Naive thymus-derived CD4-positive, alpha-beta T cell (primary cell): ENCODE results near the gene LCLAT1. TPM values are rescaled to one million over a fixed set of nuclear protein-coding genes. Genes with fewer than 3 reads are reported as not detected.

Experiments used
- ATAC-seq: fragments of 150-1000 bp; cut with Tn5 transposase; 2 replicates; pipeline ENCODE4 v1.10.0; 2021; ENCODE audit warnings: mild to moderate bottlenecking, moderate library complexity
- CTCF ChIA-PET: fragments of 350-600 bp; sonication (Branson Sonifier 250); formaldehyde crosslinking; loops from one replicate; lab custom pipeline; 2021; ENCODE audit warnings: antibody characterized with exemption; lab: Charles Lee
- POLR2A ChIA-PET: fragments of 350-600 bp; sonication (Branson Sonifier 250); formaldehyde crosslinking; loops from one replicate; lab custom pipeline; 2021; ENCODE audit warnings: antibody characterized with exemption, inconsistent platforms; lab: Charles Lee
- DNase-seq, 9 donors: peaks; one replicate each; pipeline versions ENCODE4 v3.0.0 to v3.0.0-alpha.2; 2020 to 2022; ENCODE audit warnings: mixed read lengths in 1 of 9
- H3K27ac ChIP-seq: one replicate; pipeline ENCODE4 v1.7.0; 2013; ENCODE audit warnings: mild to moderate bottlenecking, low read depth, low read length, moderate library complexity
- H3K27me3 ChIP-seq, 2 donors: one replicate each; pipeline ENCODE4 v1.7.0; 2013; ENCODE audit warnings: low read length in 2 of 2, mild to moderate bottlenecking in 2 of 2, moderate library complexity in 2 of 2; ENCODE audit not compliant: control insufficient read depth in 2 of 2, insufficient read depth in 2 of 2
- H3K36me3 ChIP-seq, 3 experiments: 1 replicate in 2 of 3; 2 replicates in 1 of 3; pipeline ENCODE4 v1.7.0; 2013; ENCODE audit warnings: low read length in 3 of 3, mild to moderate bottlenecking in 3 of 3, moderate library complexity in 1 of 3; ENCODE audit not compliant: insufficient read depth in 3 of 3, control insufficient read depth in 2 of 3
- H3K4me1 ChIP-seq, 2 donors: one replicate each; pipeline ENCODE4 v1.7.0; 2013; ENCODE audit warnings: low read length in 2 of 2, mild to moderate bottlenecking in 2 of 2, moderate library complexity in 1 of 2; ENCODE audit not compliant: control insufficient read depth in 2 of 2, insufficient read depth in 2 of 2
- H3K4me3 ChIP-seq: 2 replicates; pipeline ENCODE4 v1.7.0; 2013; ENCODE audit warnings: mild to moderate bottlenecking, low read length
- H3K9me3 ChIP-seq, 3 experiments: 1 replicate in 2 of 3; 2 replicates in 1 of 3; pipeline ENCODE4 v1.7.0; 2013; ENCODE audit warnings: low read length in 3 of 3; ENCODE audit not compliant: control insufficient read depth in 2 of 3
- H3K27ac Mint-ChIP-seq, 9 donors: one replicate each; pipeline ENCODE4 v1.8.0; 2020 to 2022; ENCODE audit warnings: mixed read lengths in 9 of 9, mild to moderate bottlenecking in 8 of 9, moderate library complexity in 5 of 9, inconsistent platforms in 2 of 9
- H3K27me3 Mint-ChIP-seq, 5 donors: one replicate each; pipeline ENCODE4 v1.8.0; 2021 to 2022; ENCODE audit warnings: mixed read lengths in 5 of 5, mild to moderate bottlenecking in 1 of 5
- H3K36me3 Mint-ChIP-seq, 5 donors: one replicate each; pipeline ENCODE4 v1.8.0; 2020 to 2022; ENCODE audit warnings: mixed read lengths in 5 of 5, mild to moderate bottlenecking in 3 of 5, inconsistent platforms in 1 of 5
- H3K4me1 Mint-ChIP-seq, 7 donors: one replicate each; pipeline ENCODE4 v1.8.0; 2020 to 2022; ENCODE audit warnings: mixed read lengths in 7 of 7, mild to moderate bottlenecking in 3 of 7, inconsistent platforms in 1 of 7
- H3K4me3 Mint-ChIP-seq, 10 donors: one replicate each; pipeline ENCODE4 v1.8.0; 2020 to 2022; ENCODE audit warnings: mild to moderate bottlenecking in 10 of 10, mixed read lengths in 10 of 10, moderate library complexity in 6 of 10, inconsistent platforms in 2 of 10
- H3K9me3 Mint-ChIP-seq, 11 donors: one replicate each; pipeline ENCODE4 v1.8.0; 2020 to 2022; ENCODE audit warnings: mixed read lengths in 11 of 11, mild to moderate bottlenecking in 4 of 11, inconsistent platforms in 1 of 11, moderate library complexity in 1 of 11
- intact Hi-C, 2 donors: fragments of 100-400 bp; cut with micrococcal nuclease; formaldehyde crosslinking; loops; one replicate each; pipeline ENCODE4 v1.15.1; 2023
- polyA plus RNA-seq, 2 donors: library from polyadenylated mRNA; unstranded; fragments of 300-500 nt; fragmentation: Illumina TruSeq; gene quantifications; one replicate each; pipeline ENCODE4 v1.2.3, GENCODE V29; 2021
- total RNA-seq, 6 experiments: library from RNA in 5 of 6; stranded (reverse) in 5 of 6; gene quantifications; 1 replicate in 5 of 6; 2 replicates in 1 of 6; pipeline ENCODE4 v1.2.3 and lab custom pipeline; 2021 to 2026

LCLAT1 gene
- total and polyA plus RNA-seq, 7 experiments from 2014 or later = 16.2 to 37.6 (median 22.2) TPM

DNA sequence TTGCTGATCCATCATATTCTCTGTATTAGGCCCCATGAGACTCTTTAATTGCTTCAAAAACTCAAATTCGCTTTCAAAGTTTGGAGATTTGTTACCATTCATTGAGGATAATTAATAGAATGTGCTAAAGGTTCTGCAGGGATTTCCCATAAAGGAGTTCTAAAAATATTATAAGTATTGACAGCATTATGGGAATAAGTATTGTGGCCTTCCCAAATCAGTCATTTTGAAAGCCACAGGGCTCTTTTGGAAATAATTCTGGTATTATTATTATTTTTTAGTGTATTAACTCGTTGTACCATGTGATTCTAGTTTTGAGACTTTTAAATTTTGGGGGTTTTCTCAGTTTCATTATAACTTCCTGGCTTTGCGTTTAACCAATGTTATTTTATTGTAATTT lies 37.1 kb downstream of the LCLAT1 start:
- peaks cover 22 to 65% (median 40%) of the 10 kb centered on the region in 7 donors for H3K4me1 Mint-ChIP-seq
- H3K36me3 Mint-ChIP-seq = peaks cover 8 to 28% (median 12%) of the 10 kb centered on the region in 5 donors
- ChIA-PET POLR2A (no interaction called here), CTCF (interaction anchor here (0.7 to 0.8 kb wide), 2 partner anchors 149 to 317 kb away, joined by 3 read pairs; no protein-coding TSS in a partner anchor)
- H3K36me3 ChIP-seq = peaks cover 0 to 4% (median 0%) of the 10 kb centered on the region in 3 experiments
- no peaks in the 10 kb centered on the region for H3K27me3 Mint-ChIP-seq
- H3K4me3 ChIP-seq = no peak overlapping the region
- intact Hi-C loops = no loop called here
- H3K9me3 Mint-ChIP-seq = no peaks in the 10 kb centered on the region
- H3K27me3 ChIP-seq = no peaks in the 10 kb centered on the region
- H3K4me1 ChIP-seq = peaks cover 0 to 30% of the 10 kb centered on the region in 2 donors
- ATAC-seq (no peak), DNase-seq (no peak)
- no peaks in the 10 kb centered on the region for H3K9me3 ChIP-seq
- H3K4me3 Mint-ChIP-seq = no peak overlapping the region
- no peak overlapping the region for H3K27ac Mint-ChIP-seq
- H3K27ac ChIP-seq = no peak overlapping the region

DNA sequence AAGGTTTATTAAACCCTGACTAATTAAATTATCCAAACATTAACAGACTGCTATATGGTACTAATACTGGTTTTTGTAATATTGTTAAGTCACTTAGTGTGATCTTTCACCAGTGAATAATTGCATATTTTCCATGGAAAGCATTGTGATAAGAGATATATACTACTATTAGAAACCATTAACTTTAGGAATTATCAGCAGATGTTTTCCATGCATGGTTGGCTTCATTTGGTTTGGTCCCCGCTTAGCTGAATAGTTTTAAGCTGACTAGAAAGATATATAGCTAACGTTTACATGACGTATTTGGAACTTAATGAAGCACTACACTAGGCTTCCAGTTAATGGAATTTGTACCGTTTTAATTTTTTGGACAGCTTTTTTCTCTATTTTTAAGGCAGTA lies 37.9 kb downstream of the LCLAT1 start:
- no peak overlapping the region for H3K4me3 ChIP-seq
- H3K4me1 Mint-ChIP-seq = peaks cover 22 to 62% (median 40%) of the 10 kb centered on the region in 7 donors
- no peaks in the 10 kb centered on the region for H3K9me3 ChIP-seq
- no peak for DNase-seq
- H3K9me3 Mint-ChIP-seq = peaks cover 0 to 2% (median 0%) of the 10 kb centered on the region in 11 donors
- no peak for ATAC-seq
- ChIA-PET CTCF (interaction anchor here (0.6 to 0.7 kb wide), 2 partner anchors 180 to 318 kb away, joined by 3 to 6 read pairs; no protein-coding TSS in a partner anchor), POLR2A (no interaction called here)
- H3K4me1 ChIP-seq = peaks cover 0 to 30% of the 10 kb centered on the region in 2 donors
- peaks cover 0 to 4% (median 0%) of the 10 kb centered on the region in 3 experiments for H3K36me3 ChIP-seq
- no peaks in the 10 kb centered on the region for H3K27me3 ChIP-seq
- no peak overlapping the region for H3K4me3 Mint-ChIP-seq
- H3K27ac Mint-ChIP-seq = no peak overlapping the region
- H3K27me3 Mint-ChIP-seq = no peaks in the 10 kb centered on the region
- peaks cover 8 to 30% (median 17%) of the 10 kb centered on the region in 5 donors for H3K36me3 Mint-ChIP-seq
- intact Hi-C loops = no loop called here
- no peak overlapping the region for H3K27ac ChIP-seq

DNA sequence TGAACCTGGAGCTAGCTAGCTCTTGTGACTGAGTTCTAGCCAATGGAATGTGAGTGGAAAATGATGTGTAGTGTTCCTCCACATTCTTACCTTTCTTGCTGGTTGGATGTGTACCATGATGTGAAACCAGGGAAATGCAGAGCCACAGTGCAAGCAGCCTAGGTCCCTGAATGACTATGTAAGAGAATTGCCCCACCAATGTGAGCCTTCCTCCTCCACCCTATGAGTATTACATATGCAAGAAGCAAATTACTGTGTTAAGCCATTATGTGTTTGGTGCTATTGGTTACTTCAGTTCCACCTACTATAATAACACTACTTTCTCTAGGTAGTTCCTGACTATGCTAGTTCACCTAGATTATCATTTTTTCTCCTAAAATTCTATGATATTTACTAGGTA lies 39.6 kb downstream of the LCLAT1 start:
- Mint-ChIP-seq H3K4me3 (no peak overlapping the region), H3K27ac (peak overlapping the region in 2 of 9 donors; percentile 25 to 67), H3K27me3 (no peaks in the 10 kb centered on the region), H3K4me1 (peaks cover 11 to 60% (median 33%) of the 10 kb centered on the region in 7 donors), H3K9me3 (peaks cover 0 to 2% (median 0%) of the 10 kb centered on the region in 11 donors), H3K36me3 (peaks cover 5 to 18% (median 8%) of the 10 kb centered on the region in 5 donors)
- ChIA-PET CTCF (no interaction called here), POLR2A (no interaction called here)
- H3K27me3 ChIP-seq = no peaks in the 10 kb centered on the region
- no peaks in the 10 kb centered on the region for H3K36me3 ChIP-seq
- ATAC-seq (no peak), DNase-seq (no peak)
- H3K9me3 ChIP-seq = no peaks in the 10 kb centered on the region
- intact Hi-C loops = no loop called here
- H3K4me3 ChIP-seq = no peak overlapping the region
- peaks cover 0 to 27% of the 10 kb centered on the region in 2 donors for H3K4me1 ChIP-seq
- no peak overlapping the region for H3K27ac ChIP-seq

DNA sequence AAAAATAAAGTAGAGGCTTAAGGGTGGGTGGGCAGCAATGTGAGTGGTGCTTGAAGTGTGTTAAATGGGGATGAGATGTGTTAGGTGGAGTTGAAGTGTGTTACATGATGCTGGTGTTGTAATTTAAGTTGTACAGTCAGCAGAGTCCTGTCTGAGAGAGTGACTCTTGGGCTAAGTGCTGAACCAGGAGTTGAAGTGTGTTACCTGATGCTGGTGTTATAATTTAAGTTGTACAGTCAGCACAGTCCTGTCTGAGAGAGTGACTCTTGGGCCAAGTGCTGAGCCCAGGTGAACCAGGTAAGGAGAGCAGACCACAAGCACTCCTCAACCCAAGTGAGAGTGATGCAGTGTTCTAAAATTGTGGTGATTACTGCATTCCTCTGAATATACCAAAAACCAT lies 40.6 kb downstream of the LCLAT1 start:
- no peak for ATAC-seq
- Histone ChIP-seq H3K9me3 (no peaks in the 10 kb centered on the region), H3K4me3 (no peak overlapping the region), H3K27ac (no peak overlapping the region), H3K36me3 (no peaks in the 10 kb centered on the region), H3K4me1 (peaks cover 0 to 26% of the 10 kb centered on the region in 2 donors), H3K27me3 (no peaks in the 10 kb centered on the region)
- intact Hi-C loops = loop anchor here in 1 of 2 donors (2.0 kb wide), 1 partner anchor 15 kb away; no protein-coding TSS in a partner anchor
- Mint-ChIP-seq H3K4me3 (peak overlapping the region in 2 of 10 donors; percentile 0 to 34), H3K9me3 (peaks cover 0 to 2% (median 0%) of the 10 kb centered on the region in 11 donors), H3K4me1 (peaks cover 11 to 62% (median 39%) of the 10 kb centered on the region in 7 donors), H3K27ac (peak overlapping the region in 1 of 9 donors; percentile 67), H3K27me3 (no peaks in the 10 kb centered on the region), H3K36me3 (peaks cover 5 to 15% (median 8%) of the 10 kb centered on the region in 5 donors)
- no peak for DNase-seq
- CTCF ChIA-PET = no interaction called here
- POLR2A ChIA-PET = interaction anchor here (0.8 kb wide), 1 partner anchor 17 kb away, joined by 4 read pairs; no protein-coding TSS in a partner anchor

DNA sequence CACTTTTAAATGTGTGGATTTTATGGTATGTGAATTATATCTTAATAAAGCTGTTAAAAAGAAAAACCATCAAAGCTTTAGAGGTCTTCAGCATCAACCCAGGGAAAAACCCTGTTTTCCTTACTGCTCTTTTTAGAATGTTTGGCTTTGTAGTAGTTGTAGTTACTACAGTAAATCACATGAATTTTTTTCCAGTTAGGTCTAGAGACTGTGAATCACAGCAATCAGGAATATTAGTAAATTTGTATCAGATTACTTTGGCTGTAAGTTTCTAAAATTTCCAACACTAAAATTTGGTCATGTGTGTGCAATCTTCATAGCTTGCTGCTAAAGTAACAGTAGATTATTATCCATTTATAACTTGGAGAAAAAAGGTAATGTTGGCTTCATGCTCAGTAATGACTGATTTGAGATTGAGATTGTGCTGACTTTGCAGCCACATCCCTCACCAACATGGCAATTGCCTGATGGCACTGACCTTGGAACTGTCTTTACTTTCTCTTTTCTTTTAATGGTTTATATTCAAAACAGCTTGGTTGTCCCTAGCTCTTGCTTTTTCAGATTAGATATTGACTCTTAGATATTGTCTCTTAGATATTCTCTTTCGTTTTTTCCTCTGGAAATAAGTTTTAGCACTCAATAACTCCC lies 41.1 kb downstream of the LCLAT1 start:
- peaks cover 0 to 26% of the 10 kb centered on the region in 2 donors for H3K4me1 ChIP-seq
- H3K9me3 ChIP-seq = no peaks in the 10 kb centered on the region
- DNase-seq = no peak
- Mint-ChIP-seq H3K9me3 (peaks cover 0 to 2% (median 0%) of the 10 kb centered on the region in 11 donors), H3K4me3 (peak overlapping the region in 1 of 10 donors; percentile 18), H3K4me1 (peaks cover 11 to 63% (median 43%) of the 10 kb centered on the region in 7 donors), H3K36me3 (peaks cover 5 to 12% (median 8%) of the 10 kb centered on the region in 5 donors), H3K27me3 (no peaks in the 10 kb centered on the region), H3K27ac (peak overlapping the region in 5 of 9 donors; percentile 3 to 69 (median 29))
- intact Hi-C loops = loop anchor here in 1 of 2 donors (2.0 kb wide), 1 partner anchor 15 kb away; no protein-coding TSS in a partner anchor
- POLR2A ChIA-PET = interaction anchor here (0.6 to 0.8 kb wide), 2 partner anchors 17 to 1793 kb away, joined by 4 read pairs; no protein-coding TSS in a partner anchor
- no peaks in the 10 kb centered on the region for H3K27me3 ChIP-seq
- CTCF ChIA-PET = no interaction called here
- ATAC-seq = no peak
- H3K27ac ChIP-seq = no peak overlapping the region
- no peaks in the 10 kb centered on the region for H3K36me3 ChIP-seq
- no peak overlapping the region for H3K4me3 ChIP-seq

DNA sequence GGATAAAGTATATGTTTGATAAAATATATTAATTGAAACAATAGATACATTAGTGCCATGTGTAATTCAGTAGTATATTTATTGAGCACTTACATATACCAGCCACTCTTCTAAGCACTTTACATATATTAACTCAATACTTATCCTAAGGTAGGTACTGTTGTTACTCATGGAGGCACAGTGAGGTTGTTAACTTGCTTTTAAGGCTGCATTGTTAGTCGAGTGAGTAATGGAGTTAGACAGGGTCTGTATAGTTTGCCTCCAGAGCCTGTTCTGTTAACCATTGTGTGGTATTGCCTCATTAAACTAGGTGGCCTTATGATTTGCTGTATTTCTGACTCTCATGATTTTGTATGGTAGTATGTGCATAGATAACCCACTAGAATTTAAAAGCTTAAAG lies 44.2 kb downstream of the LCLAT1 start:
- DNase-seq (no peak), ATAC-seq (no peak)
- Mint-ChIP-seq H3K36me3 (peaks cover 12 to 20% (median 17%) of the 10 kb centered on the region in 5 donors), H3K4me3 (no peak overlapping the region), H3K27me3 (no peaks in the 10 kb centered on the region), H3K9me3 (peaks cover 0 to 10% (median 6%) of the 10 kb centered on the region in 11 donors), H3K4me1 (peaks cover 16 to 66% (median 55%) of the 10 kb centered on the region in 7 donors), H3K27ac (peak overlapping the region in 1 of 9 donors; percentile 19)
- ChIA-PET CTCF (no interaction called here), POLR2A (no interaction called here)
- Histone ChIP-seq H3K27ac (no peak overlapping the region), H3K4me3 (no peak overlapping the region), H3K4me1 (peaks cover 0 to 16% of the 10 kb centered on the region in 2 donors), H3K9me3 (no peaks in the 10 kb centered on the region), H3K36me3 (peaks cover 0 to 2% (median 0%) of the 10 kb centered on the region in 3 experiments), H3K27me3 (no peaks in the 10 kb centered on the region)
- intact Hi-C loops = no loop called here
